ENCODE results near the gene KIFAP3. TPM values are rescaled to one million over a fixed set of nuclear protein-coding genes. Genes with fewer than 3 reads are reported as not detected.

KIFAP3 gene
- total RNA-seq, 4 donors from 2014 or later, result 18.5 to 34.0 (median 21.9) TPM

DNA sequence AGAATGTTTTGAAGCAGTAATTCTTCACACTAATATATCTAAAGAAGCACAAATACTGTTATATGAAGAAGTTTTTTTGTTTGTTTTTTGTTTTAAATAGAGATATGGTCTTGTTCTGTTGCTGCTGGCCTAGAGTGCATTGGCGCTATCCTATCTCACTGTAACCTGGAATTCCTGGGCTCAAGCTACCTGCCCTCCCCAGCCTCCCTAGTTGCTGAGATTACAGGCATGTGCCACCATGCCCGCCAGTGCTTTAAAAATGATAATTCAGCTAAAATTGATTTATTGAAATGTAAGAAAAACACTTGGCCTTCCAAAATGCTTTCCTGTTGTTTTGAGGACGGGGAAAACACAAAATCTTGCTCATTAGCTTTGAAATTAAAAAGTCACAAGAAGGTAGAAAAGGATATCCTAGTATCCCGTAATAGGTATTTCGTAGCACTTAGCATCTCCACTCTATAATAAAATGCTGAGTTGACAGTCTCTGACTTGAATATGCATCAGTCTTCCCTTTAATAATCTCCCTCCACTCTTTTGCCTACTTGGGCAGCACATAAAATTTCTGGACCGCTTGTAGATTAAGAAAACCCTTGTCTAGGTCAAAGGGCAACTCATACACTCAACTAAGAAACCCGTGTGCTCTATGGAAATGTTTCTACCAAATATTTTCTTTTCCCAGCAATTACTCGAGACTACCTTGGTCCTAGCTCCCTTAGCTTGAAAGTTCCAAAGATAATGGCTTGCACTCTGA is 182.1 kb downstream of the KIFAP3 start:
- peaks cover 10% of the 10 kb centered on the region for H3K36me3 ChIP-seq
- H3K4me3 ChIP-seq, result peak overlapping the region; percentile 84
- no peaks in the 10 kb centered on the region for H3K27me3 ChIP-seq
- DNase-seq (ENCODE audit: low spot score in 2 of 2), result no peak
- H3K9me3 ChIP-seq, result no peaks in the 10 kb centered on the region
- H3K27ac ChIP-seq, result peak overlapping the region; percentile 96
- H3K4me1 ChIP-seq, result peaks cover 42% of the 10 kb centered on the region
- 30% methylated on average over 8 of the region's 8 CpGs for WGBS
- TF ChIP-seq, protein P1, sequence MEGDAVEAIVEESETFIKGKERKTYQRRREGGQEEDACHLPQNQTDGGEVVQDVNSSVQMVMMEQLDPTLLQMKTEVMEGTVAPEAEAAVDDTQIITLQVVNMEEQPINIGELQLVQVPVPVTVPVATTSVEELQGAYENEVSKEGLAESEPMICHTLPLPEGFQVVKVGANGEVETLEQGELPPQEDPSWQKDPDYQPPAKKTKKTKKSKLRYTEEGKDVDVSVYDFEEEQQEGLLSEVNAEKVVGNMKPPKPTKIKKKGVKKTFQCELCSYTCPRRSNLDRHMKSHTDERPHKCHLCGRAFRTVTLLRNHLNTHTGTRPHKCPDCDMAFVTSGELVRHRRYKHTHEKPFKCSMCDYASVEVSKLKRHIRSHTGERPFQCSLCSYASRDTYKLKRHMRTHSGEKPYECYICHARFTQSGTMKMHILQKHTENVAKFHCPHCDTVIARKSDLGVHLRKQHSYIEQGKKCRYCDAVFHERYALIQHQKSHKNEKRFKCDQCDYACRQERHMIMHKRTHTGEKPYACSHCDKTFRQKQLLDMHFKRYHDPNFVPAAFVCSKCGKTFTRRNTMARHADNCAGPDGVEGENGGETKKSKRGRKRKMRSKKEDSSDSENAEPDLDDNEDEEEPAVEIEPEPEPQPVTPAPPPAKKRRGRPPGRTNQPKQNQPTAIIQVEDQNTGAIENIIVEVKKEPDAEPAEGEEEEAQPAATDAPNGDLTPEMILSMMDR (IDR thresholded peaks at IDR 0.05), result no peak
- no peak for TF ChIP-seq POLR2AphosphoS5 (IDR thresholded peaks at IDR 0.05)
- TF ChIP-seq POLR2A (IDR thresholded peaks at IDR 0.05), result no peak
- no peak for TF ChIP-seq EP300 (IDR thresholded peaks at IDR 0.05)

DNA sequence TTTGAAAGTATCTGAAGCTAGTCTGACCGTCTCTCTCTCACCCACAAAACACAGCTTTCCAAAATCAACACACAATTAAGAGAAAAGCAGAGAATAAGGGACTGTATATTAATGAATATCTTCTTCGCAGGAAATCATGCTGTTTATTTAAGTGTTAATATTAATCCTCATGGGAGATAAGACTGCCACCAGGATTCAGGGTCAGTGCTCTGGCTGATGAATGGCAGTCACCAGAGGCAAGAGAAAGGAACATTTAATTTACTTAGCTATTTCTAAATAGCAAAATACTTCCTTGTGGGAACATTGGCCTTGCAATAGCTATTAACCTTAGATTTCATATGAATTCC is 183.0 kb downstream of the KIFAP3 start:
- no peak for DNase-seq (ENCODE audit: low spot score in 2 of 2)
- TF ChIP-seq EP300 (IDR thresholded peaks at IDR 0.05) (no peak), POLR2AphosphoS5 (IDR thresholded peaks at IDR 0.05) (no peak), POLR2A (IDR thresholded peaks at IDR 0.05) (no peak)
- TF ChIP-seq, protein P1 (IDR thresholded peaks at IDR 0.05), result no peak

DNA sequence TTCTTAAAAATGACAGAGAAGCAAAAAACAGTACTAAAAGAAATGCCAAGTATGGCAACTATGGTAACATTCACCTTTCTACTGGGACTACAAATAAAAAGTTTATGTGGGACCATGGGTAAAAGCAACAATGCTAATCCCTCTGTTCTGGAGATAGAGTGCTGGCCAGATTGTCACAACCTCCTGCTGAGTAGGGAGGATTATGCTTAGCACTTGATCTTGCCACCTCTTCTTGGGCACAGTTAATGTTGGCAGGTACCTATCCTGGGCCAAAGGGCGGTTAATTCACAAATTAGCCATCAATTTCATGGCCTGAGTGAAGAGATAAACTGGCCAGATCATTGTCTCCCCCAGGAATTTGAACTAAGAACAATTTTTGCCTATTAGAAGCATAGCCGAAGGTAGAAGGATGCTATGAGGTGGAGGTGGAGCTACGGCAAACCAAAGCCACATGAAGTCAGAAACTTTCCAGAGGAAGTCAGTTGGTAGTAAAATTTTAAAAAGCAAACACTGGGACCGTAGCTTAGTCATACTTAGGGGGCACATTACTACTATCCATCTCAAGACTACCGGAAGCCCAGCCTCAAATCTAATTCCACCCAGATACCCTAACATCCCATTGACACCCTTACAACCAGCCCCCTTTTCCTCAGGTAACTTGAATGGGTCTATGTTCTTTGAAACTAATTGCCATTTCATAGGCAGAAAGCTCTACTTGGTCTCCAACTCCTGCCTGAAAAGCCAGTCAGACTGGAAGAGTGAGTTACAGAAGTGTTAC is 183.5 kb downstream of the KIFAP3 start:
- DNase-seq (ENCODE audit: low spot score in 2 of 2), result no peak
- H3K27me3 ChIP-seq, result no peaks in the 10 kb centered on the region
- peaks cover 42% of the 10 kb centered on the region for H3K4me1 ChIP-seq
- peaks cover 13% of the 10 kb centered on the region for H3K36me3 ChIP-seq
- H3K27ac ChIP-seq, result peak overlapping the region; percentile 96
- WGBS, result 43% methylated on average over 5 of the region's 5 CpGs
- H3K9me3 ChIP-seq, result no peaks in the 10 kb centered on the region
- H3K4me3 ChIP-seq, result no peak overlapping the region
- TF ChIP-seq EP300 (IDR thresholded peaks at IDR 0.05) (no peak), POLR2AphosphoS5 (IDR thresholded peaks at IDR 0.05) (no peak), POLR2A (IDR thresholded peaks at IDR 0.05) (no peak)
- TF ChIP-seq, protein P1 (IDR thresholded peaks at IDR 0.05), result no peak

More for the DNA sequence above, 183.0 kb downstream of the KIFAP3 start:
- WGBS, result 53% methylated on average over 2 of the region's 2 CpGs
- peak overlapping the region; percentile 96 for H3K27ac ChIP-seq
- no peaks in the 10 kb centered on the region for H3K27me3 ChIP-seq
- H3K9me3 ChIP-seq, result no peaks in the 10 kb centered on the region
- peaks cover 11% of the 10 kb centered on the region for H3K36me3 ChIP-seq
- peak overlapping the region; percentile 84 for H3K4me3 ChIP-seq
- peaks cover 42% of the 10 kb centered on the region for H3K4me1 ChIP-seq

DNA sequence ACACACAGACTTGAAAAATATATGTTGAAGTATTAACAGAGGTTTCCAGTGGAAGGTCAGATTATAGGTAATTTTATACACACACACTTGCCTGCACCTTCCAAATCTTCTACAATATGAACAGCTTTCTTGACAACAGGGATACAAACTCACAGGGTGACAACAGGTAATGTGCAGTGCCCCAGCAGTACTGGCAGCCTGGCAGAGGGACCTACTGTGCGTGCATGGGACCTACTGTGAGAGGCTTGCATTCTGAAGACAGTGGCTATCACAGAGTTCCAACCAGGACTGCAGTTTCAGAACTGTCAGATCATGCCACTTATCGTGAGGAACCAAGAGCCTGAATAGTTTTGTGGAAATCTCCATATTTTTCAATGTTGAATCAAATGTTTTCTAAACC is 184.6 kb downstream of the KIFAP3 start:
- Histone ChIP-seq H3K36me3 (peaks cover 22% of the 10 kb centered on the region), H3K4me1 (peaks cover 42% of the 10 kb centered on the region), H3K4me3 (no peak overlapping the region), H3K9me3 (no peaks in the 10 kb centered on the region), H3K27me3 (no peaks in the 10 kb centered on the region), H3K27ac (no peak overlapping the region)
- TF ChIP-seq POLR2AphosphoS5 (IDR thresholded peaks at IDR 0.05) (no peak), POLR2A (IDR thresholded peaks at IDR 0.05) (no peak), EP300 (IDR thresholded peaks at IDR 0.05) (no peak)
- TF ChIP-seq, protein P1 (IDR thresholded peaks at IDR 0.05), result no peak
- 96% methylated on average over 2 of the region's 2 CpGs for WGBS
- DNase-seq (ENCODE audit: low spot score in 2 of 2), result no peak

DNA sequence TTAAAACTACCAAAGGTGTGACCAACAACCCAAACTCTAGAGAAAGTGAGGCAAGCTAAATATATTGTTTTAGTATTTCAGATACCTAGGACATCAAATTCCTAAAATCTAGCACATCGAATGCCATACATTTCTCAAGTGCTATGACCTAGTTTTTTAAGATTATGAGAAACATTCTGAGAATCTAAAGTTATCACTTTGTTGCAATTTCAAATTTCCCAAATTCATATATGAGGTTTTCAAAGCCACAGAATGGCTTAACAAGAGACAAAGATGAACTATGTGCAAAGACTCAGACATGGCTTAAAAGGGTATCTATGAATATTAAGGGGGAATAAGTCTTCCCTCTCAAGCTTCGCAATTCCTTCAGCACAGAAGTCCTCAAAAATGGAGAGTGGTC is 187.6 kb downstream of the KIFAP3 start:
- H3K4me3 ChIP-seq, result no peak overlapping the region
- H3K4me1 ChIP-seq, result peaks cover 32% of the 10 kb centered on the region
- WGBS, result 95% methylated on average over 2 of the region's 2 CpGs
- H3K36me3 ChIP-seq, result peaks cover 37% of the 10 kb centered on the region
- DNase-seq (ENCODE audit: low spot score in 2 of 2), result no peak
- no peaks in the 10 kb centered on the region for H3K27me3 ChIP-seq
- TF ChIP-seq POLR2A (IDR thresholded peaks at IDR 0.05), result no peak
- TF ChIP-seq, protein P1 (IDR thresholded peaks at IDR 0.05), result no peak
- TF ChIP-seq POLR2AphosphoS5 (IDR thresholded peaks at IDR 0.05), result no peak
- no peak for TF ChIP-seq EP300 (IDR thresholded peaks at IDR 0.05)
- H3K9me3 ChIP-seq, result no peaks in the 10 kb centered on the region
- H3K27ac ChIP-seq, result no peak overlapping the region

Data from suprapubic skin (tissue), 4 donors.